ENCODE results near the gene CPEB2.

- TF ChIP-seq PATZ1 (CRISPR knock-in tag; IDR thresholded peaks at IDR 0.05; ENCODE audit: borderline replicate concordance) (no peak), ZFP30 (CRISPR knock-in tag; IDR thresholded peaks at IDR 0.05) (no peak), ISL1 (CRISPR knock-in tag; IDR thresholded peaks at IDR 0.05) (no peak), ZFP3 (CRISPR knock-in tag; IDR thresholded peaks at IDR 0.05) (no peak), ESRRG (CRISPR knock-in tag; IDR thresholded peaks at IDR 0.05) (no peak), ARNTL (CRISPR knock-in tag; IDR thresholded peaks at IDR 0.05; ENCODE audit: borderline replicate concordance, low read depth) (no peak), GLIS3 (CRISPR knock-in tag; IDR thresholded peaks at IDR 0.05) (no peak), TCF4 (CRISPR knock-in tag; IDR thresholded peaks at IDR 0.05; ENCODE audit: borderline replicate concordance) (no peak), RARB (CRISPR knock-in tag; IDR thresholded peaks at IDR 0.05) (no peak), ZNF70 (CRISPR knock-in tag; IDR thresholded peaks at IDR 0.05) (no peak), PPARA (CRISPR knock-in tag; IDR thresholded peaks at IDR 0.05; ENCODE audit: borderline replicate concordance) (no peak), BACH2 (CRISPR knock-in tag; IDR thresholded peaks at IDR 0.05; ENCODE audit: borderline replicate concordance) (no peak)
- TF ChIP-seq, protein P1, sequence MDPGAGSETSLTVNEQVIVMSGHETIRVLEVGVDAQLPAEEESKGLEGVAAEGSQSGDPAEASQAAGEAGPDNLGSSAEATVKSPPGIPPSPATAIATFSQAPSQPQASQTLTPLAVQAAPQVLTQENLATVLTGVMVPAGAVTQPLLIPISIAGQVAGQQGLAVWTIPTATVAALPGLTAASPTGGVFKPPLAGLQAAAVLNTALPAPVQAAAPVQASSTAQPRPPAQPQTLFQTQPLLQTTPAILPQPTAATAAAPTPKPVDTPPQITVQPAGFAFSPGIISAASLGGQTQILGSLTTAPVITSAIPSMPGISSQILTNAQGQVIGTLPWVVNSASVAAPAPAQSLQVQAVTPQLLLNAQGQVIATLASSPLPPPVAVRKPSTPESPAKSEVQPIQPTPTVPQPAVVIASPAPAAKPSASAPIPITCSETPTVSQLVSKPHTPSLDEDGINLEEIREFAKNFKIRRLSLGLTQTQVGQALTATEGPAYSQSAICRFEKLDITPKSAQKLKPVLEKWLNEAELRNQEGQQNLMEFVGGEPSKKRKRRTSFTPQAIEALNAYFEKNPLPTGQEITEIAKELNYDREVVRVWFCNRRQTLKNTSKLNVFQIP (CRISPR knock-in tag; IDR thresholded peaks at IDR 0.05; ENCODE audit: borderline replicate concordance, low read depth), result no peak
- TF ChIP-seq, protein P2, sequence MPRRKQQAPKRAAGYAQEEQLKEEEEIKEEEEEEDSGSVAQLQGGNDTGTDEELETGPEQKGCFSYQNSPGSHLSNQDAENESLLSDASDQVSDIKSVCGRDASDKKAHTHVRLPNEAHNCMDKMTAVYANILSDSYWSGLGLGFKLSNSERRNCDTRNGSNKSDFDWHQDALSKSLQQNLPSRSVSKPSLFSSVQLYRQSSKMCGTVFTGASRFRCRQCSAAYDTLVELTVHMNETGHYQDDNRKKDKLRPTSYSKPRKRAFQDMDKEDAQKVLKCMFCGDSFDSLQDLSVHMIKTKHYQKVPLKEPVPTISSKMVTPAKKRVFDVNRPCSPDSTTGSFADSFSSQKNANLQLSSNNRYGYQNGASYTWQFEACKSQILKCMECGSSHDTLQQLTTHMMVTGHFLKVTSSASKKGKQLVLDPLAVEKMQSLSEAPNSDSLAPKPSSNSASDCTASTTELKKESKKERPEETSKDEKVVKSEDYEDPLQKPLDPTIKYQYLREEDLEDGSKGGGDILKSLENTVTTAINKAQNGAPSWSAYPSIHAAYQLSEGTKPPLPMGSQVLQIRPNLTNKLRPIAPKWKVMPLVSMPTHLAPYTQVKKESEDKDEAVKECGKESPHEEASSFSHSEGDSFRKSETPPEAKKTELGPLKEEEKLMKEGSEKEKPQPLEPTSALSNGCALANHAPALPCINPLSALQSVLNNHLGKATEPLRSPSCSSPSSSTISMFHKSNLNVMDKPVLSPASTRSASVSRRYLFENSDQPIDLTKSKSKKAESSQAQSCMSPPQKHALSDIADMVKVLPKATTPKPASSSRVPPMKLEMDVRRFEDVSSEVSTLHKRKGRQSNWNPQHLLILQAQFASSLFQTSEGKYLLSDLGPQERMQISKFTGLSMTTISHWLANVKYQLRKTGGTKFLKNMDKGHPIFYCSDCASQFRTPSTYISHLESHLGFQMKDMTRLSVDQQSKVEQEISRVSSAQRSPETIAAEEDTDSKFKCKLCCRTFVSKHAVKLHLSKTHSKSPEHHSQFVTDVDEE (CRISPR knock-in tag; IDR thresholded peaks at IDR 0.05), result no peak
Observed at GRCh38 chr4:14961292-14961691, 41.0 kb upstream of the CPEB2 start.

Measured in SK-N-SH treated with all-trans-retinoic acid at 6 μM for 48 hours (cell line).